Thyroid gland (tissue), 4 donors: ENCODE results near the gene HIRIP3.

Source experiments
- CTCF ChIP-seq, 6 experiments: fragments of 200-600 bp in 3 of 6; fragments of 450-650 bp in 3 of 6; sonication (generic) in 3 of 6; IDR thresholded peaks; one replicate each; pipeline ENCODE4 v1.5.1; 2016 to 2019; ENCODE audit warnings: antibody characterized with exemption in 6 of 6, mild to moderate bottlenecking in 2 of 6, inconsistent platforms in 1 of 6, moderate library complexity in 1 of 6
- POLR2A ChIP-seq, 2 donors: fragments of 450-650 bp; IDR thresholded peaks; one replicate each; pipeline ENCODE4 v1.6.1; 2017; ENCODE audit warnings: antibody characterized with exemption in 2 of 2, mild to moderate bottlenecking in 2 of 2, moderate library complexity in 1 of 2

GRCh38 chr16:29943846-29944799, 51.3 kb downstream of the HIRIP3 start:
- TF ChIP-seq CTCF (IDR thresholded peaks at IDR 0.05) (no peak), POLR2A (IDR thresholded peaks at IDR 0.05) (no peak)
